ENCODE results near the gene PLIN4.

Gene PLIN4

GRCh38 chr19:4454747-4455718 lies 63.3 kb downstream of the PLIN4 start:
- no peak for DNase-seq

GRCh38 chr19:4453232-4454179 lies 64.8 kb downstream of the PLIN4 start:
- DNase-seq: no peak

- no peak for DNase-seq
Observed at GRCh38 chr19:4452230-4452990, 65.9 kb downstream of the PLIN4 start.
